Measurements from ENCODE around the gene KMT2C. TPM values are rescaled to one million over a fixed set of nuclear protein-coding genes. Genes with fewer than 3 reads are reported as not detected.

KMT2C gene
- total and polyA plus RNA-seq, 2 of the 8 experiments (the other 6 are each of a cell fraction or from before 2014, with no cell fraction given) = 9.1 to 40.8 TPM

DNA sequence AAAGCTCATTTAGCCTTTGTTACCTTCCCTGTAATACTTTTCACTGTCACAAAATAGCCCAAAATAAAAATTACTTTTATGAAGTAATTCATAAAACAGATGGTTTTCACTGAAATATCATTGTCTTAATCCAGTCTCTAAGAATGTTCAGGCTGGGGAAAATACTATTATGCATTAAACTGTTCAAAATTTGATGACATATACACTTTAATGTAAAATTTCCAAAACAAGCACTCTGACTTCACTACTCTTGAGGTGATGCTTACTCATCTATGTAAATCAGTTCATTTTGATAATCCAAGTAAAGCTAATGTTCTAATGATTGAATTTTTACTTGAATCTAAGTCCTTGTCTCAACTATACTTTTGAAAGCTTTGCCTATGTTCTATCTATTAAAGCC, 127.9 kb downstream of the KMT2C start:
- no peak overlapping the region for H4K8ac ChIP-seq (ENCODE audit: extremely low read depth, insufficient read depth, low read length)
- TF ChIP-seq CEBPB (IDR thresholded peaks at IDR 0.05; ENCODE audit: low read depth, low read length) (no peak), GABPA (IDR thresholded peaks at IDR 0.05; ENCODE audit: borderline replicate concordance, insufficient read depth, low read length) (no peak), CREB1 (IDR thresholded peaks at IDR 0.05) (no peak), BACH1 (IDR thresholded peaks at IDR 0.05; ENCODE audit: low read length) (no peak), KDM1A (IDR thresholded peaks at IDR 0.05; ENCODE audit: borderline replicate concordance, low read length) (no peak), ZNF274 (IDR thresholded peaks at IDR 0.05; ENCODE audit: borderline replicate concordance, extremely low read depth, low read length) (no peak), SIX5 (IDR thresholded peaks at IDR 0.05; ENCODE audit: low read depth, low read length) (no peak)
- POLR2A ChIA-PET (ENCODE audit: partially characterized antibody) = no interaction called here

More for the DNA sequence above, 127.9 kb downstream of the KMT2C start:
- H3K23me2 ChIP-seq (ENCODE audit: low read depth, low read length) = no peaks in the 10 kb centered on the region
- H3K56ac ChIP-seq (replicated peaks; ENCODE audit: insufficient read length, low read depth, low read length) = no peak overlapping the region
- H3K9ac ChIP-seq (replicated peaks in 1 of 4; ENCODE audit: extremely low read depth in 1 of 4, low read depth in 3 of 4, low read length in 3 of 4) = no peak overlapping the region
- no peaks in the 10 kb centered on the region for H3K27me3 ChIP-seq (replicated peaks in 1 of 4; ENCODE audit: control insufficient read depth in 3 of 4, extremely low read depth in 1 of 4, insufficient read depth in 3 of 4, low read length in 3 of 4)
- no peak overlapping the region for H3K27ac ChIP-seq (ENCODE audit: low read depth, low read length)
- no peak overlapping the region for H2BK5ac ChIP-seq (ENCODE audit: low read depth, low read length)
- no peak overlapping the region for H2BK15ac ChIP-seq (ENCODE audit: low read length)
- FAIRE-seq (no peak), DNase-seq (ENCODE audit: low read depth in 1 of 2, low spot score in 2 of 2) (no peak)
- H3K4me2 ChIP-seq (ENCODE audit: insufficient read depth in 1 of 2, low read depth in 2 of 2, low read length in 2 of 2) = no peak overlapping the region
- H3K79me2 ChIP-seq (ENCODE audit: control insufficient read depth in 1 of 2, insufficient read depth in 2 of 2, low read length in 2 of 2) = no peaks in the 10 kb centered on the region
- H3K9me3 ChIP-seq (ENCODE audit: insufficient read depth in 2 of 2, low read depth in 1 of 2, low read length in 1 of 2) = no peaks in the 10 kb centered on the region
- no peak overlapping the region for H3K23ac ChIP-seq (ENCODE audit: insufficient read length)
- no peak overlapping the region for H2AK5ac ChIP-seq (ENCODE audit: low read depth, low read length)
- H2BK20ac ChIP-seq (ENCODE audit: low read length) = no peak overlapping the region
- H3K36me3 ChIP-seq (ENCODE audit: control insufficient read depth in 2 of 4, insufficient read depth in 4 of 4, low read length in 3 of 4) = peaks cover 0 to 18% (median 4%) of the 10 kb centered on the region in 4 experiments; a peak in 3 of 8 replicates
- CTCF ChIA-PET (ENCODE audit: partially characterized antibody) = interaction anchor here (0.8 kb wide), 1 partner anchor 534 kb away, joined by 3 read pairs; no protein-coding TSS in a partner anchor
- H4K5ac ChIP-seq (ENCODE audit: insufficient read length, low read depth, low read length) = no peak overlapping the region
- no peak overlapping the region for H3K4me3 ChIP-seq (ENCODE audit: extremely low read depth in 1 of 4, insufficient read depth in 2 of 4, low read depth in 3 of 4, low read length in 4 of 4)
- no peaks in the 10 kb centered on the region for H3K79me1 ChIP-seq (ENCODE audit: low read depth, low read length)
- no peak overlapping the region for H3K4ac ChIP-seq (replicated peaks; ENCODE audit: insufficient read length, low read depth, low read length)
- H3K14ac ChIP-seq (ENCODE audit: insufficient read length) = no peak overlapping the region
- H3K4me1 ChIP-seq (replicated peaks in 1 of 4; ENCODE audit: control insufficient read depth in 3 of 4, insufficient read depth in 4 of 4, low read length in 3 of 4) = no peaks in the 10 kb centered on the region
- H2AFZ ChIP-seq (ENCODE audit: low read length) = no peak overlapping the region
- no peak overlapping the region for H4K91ac ChIP-seq (replicated peaks; ENCODE audit: insufficient read length, low read length)
- no peak overlapping the region for H3K18ac ChIP-seq (ENCODE audit: extremely low read depth, low read length)
- no peak overlapping the region for H2BK12ac ChIP-seq (ENCODE audit: low read depth, low read length)
- no peak overlapping the region for H2BK120ac ChIP-seq (replicated peaks; ENCODE audit: low read depth, low read length)
- no peaks in the 10 kb centered on the region for H4K20me1 ChIP-seq (replicated peaks in 1 of 2; ENCODE audit: control insufficient read depth in 1 of 2, insufficient read depth in 2 of 2, low read length in 2 of 2)

Data from H1 (cell line).